Measurements from ENCODE around the gene RARRES1. TPM values are rescaled to one million over a fixed set of nuclear protein-coding genes. Genes with fewer than 3 reads are reported as not detected.

Gene RARRES1
- total RNA-seq, 1 experiment from 2014 or later: 0.81 TPM

- Histone ChIP-seq H4K91ac (ENCODE audit: insufficient read length, low read depth, low read length) (no peak overlapping the region), H2BK15ac (ENCODE audit: low read depth, low read length) (no peak overlapping the region), H2AK5ac (ENCODE audit: insufficient read length, low read length) (no peak overlapping the region), H2BK5ac (ENCODE audit: insufficient read length, low read length) (no peak overlapping the region), H3K14ac (ENCODE audit: insufficient read depth, low read length) (no peak overlapping the region), H3K9me3 (ENCODE audit: control insufficient read depth, low read depth, low read length) (no peaks in the 10 kb centered on the region), H3K27ac (ENCODE audit: insufficient read length, low read depth, low read length) (no peak overlapping the region), H4K5ac (ENCODE audit: insufficient read length, low read depth, low read length) (no peak overlapping the region), H3K79me1 (ENCODE audit: insufficient read depth, low read depth, low read length, poor library complexity, severe bottlenecking) (no peaks in the 10 kb centered on the region), H3K23ac (ENCODE audit: insufficient read length, low read depth, low read length) (no peak overlapping the region), H3K4me2 (ENCODE audit: insufficient read depth, insufficient read length, low read length) (no peak overlapping the region), H3K4me1 (ENCODE audit: insufficient read depth, low read length) (no peaks in the 10 kb centered on the region), H2BK120ac (ENCODE audit: low read depth, low read length, poor library complexity, severe bottlenecking) (no peak overlapping the region), H2AFZ (ENCODE audit: low read length) (no peak overlapping the region), H3K23me2 (ENCODE audit: insufficient read length, low read depth, low read length, poor library complexity, severe bottlenecking) (no peaks in the 10 kb centered on the region), H2BK12ac (ENCODE audit: insufficient read length, low read depth, low read length) (no peak overlapping the region), H3K79me2 (ENCODE audit: insufficient read depth, low read length) (no peaks in the 10 kb centered on the region), H3T11ph (ENCODE audit: low read length) (no peak overlapping the region), H4K8ac (replicated peaks; ENCODE audit: insufficient read length, low read depth, low read length) (no peak overlapping the region), H3K9ac (ENCODE audit: extremely low read depth, insufficient read length, low read length) (no peak overlapping the region), H2BK20ac (ENCODE audit: low read depth, low read length, poor library complexity, severe bottlenecking) (no peak overlapping the region), H3K56ac (ENCODE audit: insufficient read length, low read depth, low read length) (no peak overlapping the region), H3K27me3 (ENCODE audit: insufficient read depth, low read length) (no peaks in the 10 kb centered on the region), H3K18ac (ENCODE audit: insufficient read length, low read depth, low read length) (no peak overlapping the region), H3K4ac (ENCODE audit: low read depth, low read length) (no peak overlapping the region), H4K20me1 (ENCODE audit: control insufficient read depth, insufficient read depth, insufficient read length) (no peaks in the 10 kb centered on the region)
- Mint-ChIP-seq H3K36me3 (ENCODE audit: insufficient read depth in 1 of 3, low read depth in 3 of 3) (peaks cover 0 to 12% (median 10%) of the 10 kb centered on the region in 3 experiments; a peak in 4 of 7 replicates), H3K27ac (no peak overlapping the region), H3K4me3 (no peak overlapping the region), H3K27me3 (ENCODE audit: low read depth) (peaks cover 6% of the 10 kb centered on the region), H3K4me1 (0 out of 4 replicates have a peak, but pooled peaks cover 0 to 3% of the 10 kb centered on the region in 2 experiments), H3K9me3 (peaks cover 3 to 7% of the 10 kb centered on the region in 2 experiments; a peak in 3 of 5 replicates)
- no peak for DNase-seq
- no peak for TF ChIP-seq CTCF (conservative IDR thresholded peaks at IDR 0.05)
- no CpG with 5 or more reads among the region's 9 CpGs for WGBS (ENCODE audit: extremely low coverage, insufficient read length, low lambda C conversion rate)
These were observed 5.8 kb upstream of the RARRES1 start for GRCh38 chr3:158737976-158738615.

Measured in H9 (cell line).